Nephron (organoid): ENCODE results near the gene DHRS7B.

Source experiments
- H3K27ac Mint-ChIP-seq, 3 experiments: 2 replicates each; pipeline ENCODE4 v1.8.0; 2020; ENCODE audit warnings: mixed read lengths in 3 of 3, mild to moderate bottlenecking in 2 of 3, moderate library complexity in 1 of 3
- H3K27me3 Mint-ChIP-seq: 2 replicates; pipeline ENCODE4 v1.8.0; 2021; ENCODE audit warnings: low read depth, mild to moderate bottlenecking, moderate library complexity, mixed read lengths
- H3K36me3 Mint-ChIP-seq: 2 replicates; pipeline ENCODE4 v1.8.0; 2020; ENCODE audit warnings: low read depth, mixed read lengths
- H3K4me1 Mint-ChIP-seq: 2 replicates; pipeline ENCODE4 v1.8.0; 2020; ENCODE audit warnings: mixed read lengths
- H3K4me3 Mint-ChIP-seq, 3 experiments: 2 replicates each; pipeline ENCODE4 v1.8.0; 2020; ENCODE audit warnings: mild to moderate bottlenecking in 3 of 3, mixed read lengths in 3 of 3, moderate library complexity in 2 of 3
- H3K9me3 Mint-ChIP-seq: 2 replicates; pipeline ENCODE4 v1.8.0; 2020; ENCODE audit warnings: mixed read lengths
- TF ChIP-seq, protein P1 (sequence below), 3 experiments: fragments of 200-600 bp; sonication (generic); IDR thresholded peaks; one replicate each; pipeline ENCODE4 v1.5.0; 2021; ENCODE audit warnings: antibody characterized with exemption in 3 of 3; ENCODE audit not compliant: unreplicated experiment in 3 of 3

Gene DHRS7B

DNA sequence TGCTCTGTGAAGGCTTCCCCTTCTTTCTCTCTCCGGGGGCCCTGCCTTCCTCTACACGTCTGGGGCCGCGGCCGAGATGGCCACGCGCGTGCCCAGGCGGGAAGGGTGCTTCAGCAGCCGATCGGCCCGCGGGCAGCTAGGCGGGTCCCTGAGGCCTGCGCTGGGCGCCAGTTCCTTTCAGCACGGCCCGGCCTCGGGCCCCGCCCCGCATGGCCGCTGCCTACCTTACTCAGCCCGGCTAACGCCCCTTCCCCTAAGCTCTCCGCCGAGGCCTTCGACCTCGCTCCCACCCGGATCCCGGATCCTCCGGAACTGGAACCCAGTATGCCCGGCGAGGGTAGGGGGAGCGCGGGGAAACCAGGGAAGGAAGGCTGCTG lies 86.9 kb downstream of the DHRS7B start:
- peak overlapping the region; percentile 93 to 96 (median 93) for H3K27ac Mint-ChIP-seq
- no peaks in the 10 kb centered on the region for H3K9me3 Mint-ChIP-seq
- H3K4me1 Mint-ChIP-seq, result peaks cover 55% of the 10 kb centered on the region
- H3K36me3 Mint-ChIP-seq, result peaks cover 6% of the 10 kb centered on the region
- TF ChIP-seq, protein P1, sequence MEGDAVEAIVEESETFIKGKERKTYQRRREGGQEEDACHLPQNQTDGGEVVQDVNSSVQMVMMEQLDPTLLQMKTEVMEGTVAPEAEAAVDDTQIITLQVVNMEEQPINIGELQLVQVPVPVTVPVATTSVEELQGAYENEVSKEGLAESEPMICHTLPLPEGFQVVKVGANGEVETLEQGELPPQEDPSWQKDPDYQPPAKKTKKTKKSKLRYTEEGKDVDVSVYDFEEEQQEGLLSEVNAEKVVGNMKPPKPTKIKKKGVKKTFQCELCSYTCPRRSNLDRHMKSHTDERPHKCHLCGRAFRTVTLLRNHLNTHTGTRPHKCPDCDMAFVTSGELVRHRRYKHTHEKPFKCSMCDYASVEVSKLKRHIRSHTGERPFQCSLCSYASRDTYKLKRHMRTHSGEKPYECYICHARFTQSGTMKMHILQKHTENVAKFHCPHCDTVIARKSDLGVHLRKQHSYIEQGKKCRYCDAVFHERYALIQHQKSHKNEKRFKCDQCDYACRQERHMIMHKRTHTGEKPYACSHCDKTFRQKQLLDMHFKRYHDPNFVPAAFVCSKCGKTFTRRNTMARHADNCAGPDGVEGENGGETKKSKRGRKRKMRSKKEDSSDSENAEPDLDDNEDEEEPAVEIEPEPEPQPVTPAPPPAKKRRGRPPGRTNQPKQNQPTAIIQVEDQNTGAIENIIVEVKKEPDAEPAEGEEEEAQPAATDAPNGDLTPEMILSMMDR (IDR thresholded peaks at IDR 0.05; ENCODE audit: unreplicated experiment in 3 of 3), result no peak
- H3K27me3 Mint-ChIP-seq, result no peaks in the 10 kb centered on the region
- H3K4me3 Mint-ChIP-seq, result peak overlapping the region; percentile 91 to 96 (median 92)

DNA sequence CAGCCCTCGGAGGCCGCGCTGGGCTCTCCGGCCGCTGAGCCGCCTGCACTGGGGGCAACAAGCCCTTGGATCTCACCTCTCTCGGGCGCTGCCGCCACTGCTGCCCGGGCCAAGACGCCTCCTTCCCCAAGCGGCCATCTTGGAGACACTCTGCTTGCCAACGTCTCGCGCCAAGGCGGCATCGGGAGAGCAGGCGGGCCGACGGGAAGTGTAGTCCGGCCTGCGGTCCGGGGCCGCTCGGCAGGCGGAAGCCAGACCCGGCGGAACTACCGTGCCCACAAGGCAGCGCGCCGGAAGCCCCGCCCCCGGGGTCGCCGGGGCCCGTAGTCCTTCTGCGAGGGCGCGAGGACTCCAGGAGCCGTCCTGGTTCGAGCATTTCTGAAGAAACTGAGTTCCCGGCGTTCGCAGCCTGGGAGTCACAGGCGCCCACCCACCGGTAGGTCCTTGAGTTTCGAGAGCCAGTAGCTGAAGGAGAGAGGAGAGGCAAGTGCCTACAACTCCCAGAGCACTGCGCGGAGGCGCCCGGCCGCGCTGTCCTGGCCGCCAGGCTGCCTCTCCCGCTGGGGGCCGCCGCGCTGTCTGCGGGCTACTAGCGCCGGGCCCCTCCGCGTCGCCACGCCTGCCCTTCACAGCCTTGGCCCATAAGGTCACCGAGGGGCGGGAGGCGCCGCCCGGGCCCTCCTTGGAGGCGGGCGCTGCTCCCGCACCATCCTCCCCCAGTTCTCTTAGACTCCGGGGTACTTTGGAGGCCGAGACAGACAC lies 87.4 kb downstream of the DHRS7B start, which contains the start of gene TMEM11:
TSS of gene TMEM11 (minus strand) at position 147 of the 762 bp plus-strand sequence. CDS start at position 138, 9 bp downstream.
- Mint-ChIP-seq H3K4me1 (peaks cover 58% of the 10 kb centered on the region), H3K36me3 (peaks cover 5% of the 10 kb centered on the region), H3K27me3 (no peaks in the 10 kb centered on the region), H3K4me3 (peak within 1 kb of the TSS; percentile 91 to 96 (median 92)), H3K9me3 (no peaks in the 10 kb centered on the region), H3K27ac (peak within 1 kb of the TSS; percentile 93 to 96 (median 93))
- TF ChIP-seq, protein P1 (IDR thresholded peaks at IDR 0.05; ENCODE audit: unreplicated experiment in 3 of 3), result peak in 1 of 3 experiments; percentile 27

DNA sequence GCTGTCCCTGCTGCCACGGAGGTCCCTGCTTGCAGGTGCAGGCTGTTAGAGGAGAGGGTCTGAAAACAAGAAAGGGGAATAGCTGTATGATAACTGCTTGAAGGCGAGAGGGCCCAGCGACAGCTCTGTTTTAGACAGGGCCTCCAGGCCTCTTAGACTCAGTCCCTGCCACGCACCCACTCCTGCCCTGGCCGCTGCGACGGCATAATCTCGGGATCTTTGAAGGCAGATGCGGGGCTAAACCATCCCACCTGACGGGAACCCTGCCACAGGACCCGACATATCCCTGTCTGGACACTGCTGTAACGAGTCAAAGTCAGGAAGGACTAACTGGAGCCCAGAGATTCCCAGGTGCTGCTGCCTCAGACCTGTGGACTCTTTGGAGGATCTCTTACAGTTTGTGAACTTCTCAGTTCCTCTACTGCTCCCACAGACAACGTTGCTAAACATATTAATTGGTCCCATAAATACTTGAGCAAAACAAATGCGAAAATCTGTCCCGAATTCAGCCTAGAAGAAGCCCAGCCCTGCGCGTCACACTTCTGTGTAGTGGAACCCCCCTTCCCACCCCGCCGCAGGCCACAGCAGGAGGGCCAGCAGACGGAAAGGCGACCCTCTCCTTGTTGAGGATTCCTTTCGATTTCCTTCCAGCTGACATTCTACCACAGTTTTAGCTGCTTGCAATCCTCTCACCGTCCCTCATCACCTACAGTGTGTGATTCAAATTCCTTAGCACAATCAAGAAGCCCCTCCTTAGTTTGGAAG lies 88.2 kb downstream of the DHRS7B start:
- H3K27me3 Mint-ChIP-seq, result no peaks in the 10 kb centered on the region
- H3K27ac Mint-ChIP-seq, result peak overlapping the region; percentile 93 to 95 (median 93)

DNA sequence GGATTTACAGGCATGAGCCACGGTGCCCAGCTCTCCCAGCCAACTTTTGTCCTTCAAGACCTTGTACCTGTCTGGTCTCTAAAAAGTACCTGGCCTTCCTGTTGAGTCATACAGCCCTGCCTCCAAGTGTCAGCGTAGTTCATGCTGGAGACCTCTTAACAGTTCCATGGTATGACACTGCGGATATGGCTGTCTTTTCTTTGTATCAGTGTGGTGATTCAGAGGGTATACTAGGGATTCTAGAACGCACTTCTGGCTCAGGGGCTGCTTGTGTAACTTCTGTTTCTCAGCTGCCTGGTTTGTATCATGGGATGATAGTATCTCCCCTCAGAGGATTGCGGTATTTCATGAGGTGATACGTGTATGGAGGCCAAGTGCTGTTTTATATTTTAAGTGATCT lies 89.2 kb downstream of the DHRS7B start:
- peak overlapping the region; percentile 86 to 92 (median 90) for H3K4me3 Mint-ChIP-seq
- H3K9me3 Mint-ChIP-seq, result no peaks in the 10 kb centered on the region
- peaks cover 49% of the 10 kb centered on the region for H3K4me1 Mint-ChIP-seq
- no peaks in the 10 kb centered on the region for H3K27me3 Mint-ChIP-seq
- H3K36me3 Mint-ChIP-seq, result no peaks in the 10 kb centered on the region
- peak overlapping the region; percentile 93 to 95 (median 93) for H3K27ac Mint-ChIP-seq
- TF ChIP-seq, protein P1 (IDR thresholded peaks at IDR 0.05; ENCODE audit: unreplicated experiment in 3 of 3), result no peak

More for the DNA sequence above, 88.2 kb downstream of the DHRS7B start:
- H3K4me1 Mint-ChIP-seq, result peaks cover 57% of the 10 kb centered on the region
- TF ChIP-seq, protein P1 (IDR thresholded peaks at IDR 0.05; ENCODE audit: unreplicated experiment in 3 of 3), result no peak
- H3K36me3 Mint-ChIP-seq, result peaks cover 4% of the 10 kb centered on the region
- H3K4me3 Mint-ChIP-seq, result peak overlapping the region; percentile 86 to 92 (median 90)
- no peaks in the 10 kb centered on the region for H3K9me3 Mint-ChIP-seq

DNA sequence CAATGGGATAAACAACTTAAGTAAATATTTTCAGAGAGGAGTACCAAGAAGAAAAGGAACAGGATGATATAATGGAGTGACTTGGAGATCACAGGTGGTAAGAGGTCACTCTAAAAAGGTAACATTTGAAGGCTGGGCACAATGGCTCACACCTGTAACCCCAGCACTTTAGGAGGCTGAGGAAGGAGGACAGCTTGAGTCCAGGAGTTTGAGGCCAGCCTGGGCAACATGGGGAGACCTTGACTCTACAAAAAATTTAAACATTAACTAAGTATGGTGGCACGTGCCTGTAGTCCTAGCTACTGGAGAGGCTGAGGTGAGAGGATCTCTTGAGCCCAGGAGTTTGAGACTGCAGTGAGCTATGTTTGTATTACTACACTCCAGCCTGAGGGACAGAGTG lies 90.6 kb downstream of the DHRS7B start:
- Mint-ChIP-seq H3K36me3 (peaks cover 13% of the 10 kb centered on the region), H3K9me3 (no peaks in the 10 kb centered on the region), H3K27ac (peak overlapping the region in 2 of 3 experiments; percentile 31 to 45), H3K4me1 (peaks cover 38% of the 10 kb centered on the region), H3K4me3 (peak overlapping the region in 2 of 3 experiments; percentile 49 to 78), H3K27me3 (no peaks in the 10 kb centered on the region)
- TF ChIP-seq, protein P1 (IDR thresholded peaks at IDR 0.05; ENCODE audit: unreplicated experiment in 3 of 3), result no peak
